ENCODE data around the gene NUDT1. TPM values are rescaled to one million over a fixed set of nuclear protein-coding genes. Genes with fewer than 3 reads are reported as not detected.

The NUDT1 gene
- total RNA-seq: 4.8 and 10.5 TPM in 2 replicates

GRCh38 chr7:2241580-2242540 lies at the start of gene NUDT1, which contains the start of gene MRM2:
TSS of gene NUDT1 (plus strand) at chr7:2242226. CDS start at chr7:2244575, 2,349 bp downstream.
TSS of gene MRM2 (minus strand) at chr7:2242205. CDS start at chr7:2242169, 36 bp downstream.
- peak; percentile 76 to 81 for DNase-seq (ENCODE audit: low read depth in 2 of 2)

GRCh38 chr7:2192831-2193534 lies 49.0 kb upstream of the NUDT1 start:
- DNase-seq (ENCODE audit: low read depth in 2 of 2): no peak

- no peak for DNase-seq (ENCODE audit: low read depth in 2 of 2)
Observed at GRCh38 chr7:2193575-2194305, 48.3 kb upstream of the NUDT1 start.

DNA sequence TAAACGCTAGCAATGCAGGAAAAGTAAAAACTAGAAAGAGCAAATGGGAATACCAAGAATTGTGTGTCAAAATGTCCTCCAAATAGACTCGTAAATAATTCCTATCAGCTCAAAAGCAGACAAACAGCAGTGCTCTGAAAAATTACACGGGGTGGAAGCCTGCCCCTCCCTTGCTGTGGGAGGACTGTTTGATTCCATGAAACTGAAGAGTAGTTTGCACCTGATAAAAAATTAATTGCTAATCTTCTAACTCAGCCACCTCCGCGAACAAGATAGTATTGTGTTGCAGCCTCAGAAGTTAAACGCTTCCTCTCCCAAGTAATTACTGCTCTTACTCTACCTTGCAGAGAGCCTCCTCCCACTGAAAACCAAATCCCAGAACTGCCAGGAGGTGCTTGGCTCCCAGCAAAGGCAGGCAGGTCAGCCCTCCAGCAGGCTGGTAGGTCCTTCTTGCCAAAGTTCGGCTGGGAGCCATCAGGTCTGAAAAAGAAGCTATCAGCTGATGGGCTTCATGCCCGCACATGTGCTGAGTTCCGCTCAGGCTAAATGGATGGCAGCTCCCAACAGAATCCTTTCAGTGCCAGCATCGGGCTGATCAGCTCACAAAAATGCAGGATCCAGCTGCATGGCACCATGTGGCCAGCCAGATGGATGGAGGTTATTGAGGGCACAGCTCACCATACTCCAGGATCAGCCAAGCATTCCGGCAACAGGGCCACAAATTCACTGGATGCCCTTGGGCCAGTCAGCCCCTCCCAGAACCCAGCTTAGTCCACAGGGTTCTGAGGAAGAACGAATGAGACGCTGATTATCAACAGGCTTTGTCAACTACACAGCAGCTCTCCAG lies 46.4 kb upstream of the NUDT1 start:
- DNase-seq (ENCODE audit: low read depth in 2 of 2): no peak

GRCh38 chr7:2196381-2197378 lies 45.3 kb upstream of the NUDT1 start:
- no peak for DNase-seq (ENCODE audit: low read depth in 2 of 2)

DNA sequence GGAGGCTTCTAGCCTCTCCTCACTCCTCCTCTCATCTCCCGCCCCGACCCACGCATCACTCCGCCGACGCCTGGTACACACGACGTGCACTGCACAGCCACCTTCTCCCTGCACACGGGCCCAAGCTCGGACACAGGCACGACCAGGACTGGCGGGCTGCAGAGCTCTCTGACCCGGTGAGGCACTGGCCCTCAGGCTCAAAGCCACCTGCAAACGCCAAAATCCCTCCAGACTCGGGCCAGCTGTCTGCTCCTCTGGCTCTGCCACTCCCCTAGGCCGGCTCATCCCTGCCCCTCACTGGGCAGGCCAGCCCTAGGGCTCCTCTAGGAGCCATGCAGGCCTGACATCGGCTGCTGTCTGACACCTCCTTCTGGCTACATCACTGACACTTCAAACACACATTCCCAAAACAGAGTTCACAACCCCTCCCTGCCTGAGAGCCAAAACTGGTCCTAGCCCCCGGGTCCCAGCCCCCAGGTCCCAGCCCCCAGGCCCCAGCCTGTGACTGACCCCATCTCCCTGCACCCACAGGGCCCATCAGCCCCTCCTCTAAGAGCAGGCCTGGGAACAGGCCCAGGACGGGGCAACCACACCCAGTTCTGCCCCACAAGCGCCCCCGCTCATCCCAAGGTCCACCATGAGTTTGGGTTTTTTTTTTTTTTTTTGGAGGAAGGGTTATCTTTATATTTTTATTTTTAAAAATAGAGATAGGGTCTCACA lies 44.4 kb upstream of the NUDT1 start:
- no peak for DNase-seq (ENCODE audit: low read depth in 2 of 2)

DNA sequence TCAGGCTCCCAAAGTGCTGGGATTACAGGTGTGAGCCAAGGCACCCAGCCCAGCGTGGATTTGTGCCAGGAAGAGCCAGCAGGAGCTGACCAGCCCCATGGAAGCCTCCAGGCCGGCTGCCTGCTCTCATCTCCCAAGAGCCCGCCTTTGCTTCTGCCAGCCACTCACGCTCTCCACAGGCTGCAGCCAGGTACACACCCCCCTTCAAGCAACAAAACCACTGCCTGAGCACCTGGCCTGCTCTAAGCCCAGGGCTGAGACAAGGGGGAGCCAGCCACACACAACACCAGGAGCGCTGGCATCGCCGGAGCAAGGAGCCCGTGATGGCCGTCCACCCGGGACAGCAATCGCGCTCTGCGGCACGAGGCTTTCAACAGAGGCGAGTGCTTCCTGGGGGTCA lies 43.8 kb upstream of the NUDT1 start:
- no peak for DNase-seq (ENCODE audit: low read depth in 2 of 2)

GRCh38 chr7:2198760-2199159 lies 43.3 kb upstream of the NUDT1 start:
- DNase-seq (ENCODE audit: low read depth in 2 of 2): no peak

DNA sequence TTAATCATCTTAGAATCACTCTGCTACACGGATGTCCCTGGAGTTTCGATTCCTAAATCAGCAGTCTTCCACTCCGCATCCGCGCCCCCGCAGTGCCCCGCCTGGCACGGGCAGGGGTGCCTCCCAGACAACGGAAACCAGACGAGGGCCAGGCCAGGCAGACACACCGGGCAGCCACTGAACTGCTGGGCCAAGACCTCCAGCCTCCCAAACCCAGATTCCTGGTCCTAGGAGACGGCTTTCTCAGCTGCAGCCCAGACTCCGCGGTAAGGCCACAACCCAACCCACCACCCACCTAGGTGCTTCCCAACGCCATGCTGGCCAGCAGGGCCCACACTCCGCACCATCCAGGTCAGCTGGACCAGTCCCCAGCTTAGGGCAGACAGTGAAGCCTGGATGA lies 42.5 kb upstream of the NUDT1 start:
- no peak for DNase-seq (ENCODE audit: low read depth in 2 of 2)

GRCh38 chr7:2199956-2200583 lies 42.0 kb upstream of the NUDT1 start:
- DNase-seq (ENCODE audit: low read depth in 2 of 2): no peak

DNA sequence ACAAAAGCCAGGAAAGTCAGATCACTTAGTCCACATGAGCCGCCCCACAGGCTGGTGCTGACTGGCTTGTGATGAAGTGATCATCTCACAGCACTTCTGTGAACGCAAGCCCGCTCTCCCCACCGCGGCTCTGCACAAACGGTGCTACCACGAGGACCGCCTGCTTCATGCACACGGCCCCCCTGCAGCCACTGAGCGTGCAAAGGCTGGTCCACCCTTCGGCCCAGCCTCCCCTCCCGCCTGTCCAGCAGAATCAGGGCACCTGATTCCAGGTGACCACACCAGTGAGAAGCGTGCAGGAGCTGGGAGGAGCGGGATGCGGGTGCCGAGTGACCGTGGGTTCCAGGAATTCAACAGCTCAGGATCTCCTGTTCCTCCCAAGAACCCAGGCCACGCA lies 41.4 kb upstream of the NUDT1 start:
- DNase-seq (ENCODE audit: low read depth in 2 of 2): no peak

GRCh38 chr7:2201128-2201527 lies 40.9 kb upstream of the NUDT1 start:
- no peak for DNase-seq (ENCODE audit: low read depth in 2 of 2)

DNA sequence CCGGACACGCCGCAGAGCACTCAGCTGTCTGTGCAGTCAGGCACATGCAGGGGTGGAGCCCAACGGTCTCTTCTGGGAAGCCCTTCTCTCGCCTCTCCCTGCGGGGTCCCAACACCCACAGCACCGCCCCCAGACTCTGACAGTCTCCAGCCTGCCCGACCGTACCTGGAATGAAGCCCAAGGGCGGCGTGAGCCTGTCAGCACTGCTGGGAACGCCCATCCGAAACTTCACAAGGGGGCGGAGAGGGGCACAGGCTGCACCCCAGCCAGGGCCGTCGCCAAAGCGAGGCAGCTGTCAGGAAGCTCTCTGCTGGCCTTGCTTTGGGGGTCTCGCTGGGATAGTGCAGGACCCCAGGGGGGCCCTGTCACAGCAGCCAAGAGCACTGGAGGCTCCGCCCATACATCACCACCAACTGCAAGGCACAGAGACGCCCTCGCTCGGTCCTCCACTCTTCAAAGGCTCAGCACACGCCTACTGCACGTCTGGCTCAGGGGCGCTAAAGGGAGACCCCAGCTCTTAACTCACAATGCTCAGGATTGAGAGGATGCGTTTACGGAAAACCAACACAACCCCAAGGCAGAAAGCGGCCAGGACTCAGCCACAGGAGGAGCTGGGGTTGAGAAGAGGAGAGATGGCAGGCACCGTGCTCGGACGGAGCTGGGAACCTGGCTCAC lies 40.2 kb upstream of the NUDT1 start:
- DNase-seq (ENCODE audit: low read depth in 2 of 2): no peak

GRCh38 chr7:2202361-2202761 lies 39.7 kb upstream of the NUDT1 start:
- no peak for DNase-seq (ENCODE audit: low read depth in 2 of 2)

- DNase-seq (ENCODE audit: low read depth in 2 of 2): no peak
Observed at GRCh38 chr7:2202901-2203765, 38.9 kb upstream of the NUDT1 start.

GRCh38 chr7:2203766-2204300 lies 38.2 kb upstream of the NUDT1 start:
- DNase-seq (ENCODE audit: low read depth in 2 of 2): no peak

- no peak for DNase-seq (ENCODE audit: low read depth in 2 of 2)
Observed at GRCh38 chr7:2204446-2204845, 37.6 kb upstream of the NUDT1 start.

All from lung microvascular endothelial cell (primary cell).